ENCODE results near the gene RAB25. TPM values are rescaled to one million over a fixed set of nuclear protein-coding genes. Genes with fewer than 3 reads are reported as not detected.

The RAB25 gene
- total RNA-seq, 4 donors from 2014 or later, result 211 to 281 (median 251) TPM

DNA sequence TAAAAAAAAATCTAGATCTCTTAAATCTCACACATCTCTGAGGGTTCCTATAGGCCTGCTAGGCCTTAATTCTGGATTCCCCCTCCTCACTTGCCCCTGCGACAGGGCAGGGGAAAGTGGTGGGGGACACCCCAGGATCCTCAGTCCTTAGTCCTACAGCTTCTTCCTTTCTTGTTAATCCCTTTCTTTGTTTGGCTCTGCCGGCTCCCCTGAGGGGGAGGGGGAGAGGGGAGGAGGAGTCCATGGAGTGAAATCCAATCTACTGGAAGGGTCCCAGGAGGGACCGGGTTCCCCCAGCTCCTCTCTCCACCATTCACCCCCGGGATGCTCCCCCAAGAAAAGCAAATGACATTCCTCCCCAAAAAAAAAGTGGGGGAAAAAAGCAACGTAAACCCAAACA, 12.8 kb downstream of the RAB25 start:
- no peak for DNase-seq (ENCODE audit: low spot score in 2 of 2)
- no peak overlapping the region for H3K4me3 ChIP-seq (ENCODE audit: low read depth, poor library complexity, severe bottlenecking)
- TF ChIP-seq CTCF (IDR thresholded peaks at IDR 0.05), result no peak
- TF ChIP-seq POLR2A (IDR thresholded peaks at IDR 0.05), result no peak
- WGBS, 2 donors, result 60 to 67% methylated on average over 5 of the region's 5 CpGs
- intact Hi-C loops (cut with DNase I; ENCODE audit: low total_unique reads), result no loop called here

DNA sequence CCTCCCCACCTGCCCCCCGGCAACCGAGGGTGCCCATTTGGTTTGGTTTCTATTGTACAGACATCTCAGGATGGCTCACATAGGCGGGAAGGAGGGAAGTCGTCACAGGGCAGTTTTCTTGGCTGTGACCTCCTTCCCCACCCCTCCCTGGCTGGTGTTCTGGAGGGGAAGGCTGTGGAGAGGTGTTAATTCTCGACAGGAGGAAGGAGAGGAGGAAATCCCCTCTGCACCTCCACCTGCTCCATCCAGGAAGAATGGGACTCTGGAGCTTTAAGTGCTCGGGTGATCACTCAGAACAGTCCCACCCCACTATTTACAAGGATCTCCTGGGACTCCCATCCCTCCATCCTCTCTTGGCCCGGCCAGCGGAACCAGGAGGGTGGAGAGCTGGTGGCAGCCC, 13.7 kb downstream of the RAB25 start:
- no peak overlapping the region for H3K4me3 ChIP-seq (ENCODE audit: low read depth, poor library complexity, severe bottlenecking)
- TF ChIP-seq POLR2A (IDR thresholded peaks at IDR 0.05) (no peak), CTCF (IDR thresholded peaks at IDR 0.05) (no peak)
- no peak for DNase-seq (ENCODE audit: low spot score in 2 of 2)
- WGBS, 2 donors, result 24 to 57% methylated on average over 7 to 8 of the region's 8 CpGs
- intact Hi-C loops (cut with DNase I; ENCODE audit: low total_unique reads), result no loop called here

- TF ChIP-seq CTCF (IDR thresholded peaks at IDR 0.05) (no peak), POLR2A (IDR thresholded peaks at IDR 0.05) (no peak)
- 22 to 40% methylated on average over 3 of the region's 3 CpGs for WGBS, 2 donors
- no peak overlapping the region for H3K4me3 ChIP-seq (ENCODE audit: low read depth, poor library complexity, severe bottlenecking)
- no peak for DNase-seq (ENCODE audit: low spot score in 2 of 2)
- intact Hi-C loops (cut with DNase I; ENCODE audit: low total_unique reads), result no loop called here
Observed at GRCh38 chr1:156075162-156075561, 14.2 kb downstream of the RAB25 start.

GRCh38 chr1:156075775-156076204, 14.8 kb downstream of the RAB25 start:
- H3K4me3 ChIP-seq (ENCODE audit: low read depth, poor library complexity, severe bottlenecking), result no peak overlapping the region
- TF ChIP-seq CTCF (IDR thresholded peaks at IDR 0.05), result no peak
- TF ChIP-seq POLR2A (IDR thresholded peaks at IDR 0.05), result no peak

DNA sequence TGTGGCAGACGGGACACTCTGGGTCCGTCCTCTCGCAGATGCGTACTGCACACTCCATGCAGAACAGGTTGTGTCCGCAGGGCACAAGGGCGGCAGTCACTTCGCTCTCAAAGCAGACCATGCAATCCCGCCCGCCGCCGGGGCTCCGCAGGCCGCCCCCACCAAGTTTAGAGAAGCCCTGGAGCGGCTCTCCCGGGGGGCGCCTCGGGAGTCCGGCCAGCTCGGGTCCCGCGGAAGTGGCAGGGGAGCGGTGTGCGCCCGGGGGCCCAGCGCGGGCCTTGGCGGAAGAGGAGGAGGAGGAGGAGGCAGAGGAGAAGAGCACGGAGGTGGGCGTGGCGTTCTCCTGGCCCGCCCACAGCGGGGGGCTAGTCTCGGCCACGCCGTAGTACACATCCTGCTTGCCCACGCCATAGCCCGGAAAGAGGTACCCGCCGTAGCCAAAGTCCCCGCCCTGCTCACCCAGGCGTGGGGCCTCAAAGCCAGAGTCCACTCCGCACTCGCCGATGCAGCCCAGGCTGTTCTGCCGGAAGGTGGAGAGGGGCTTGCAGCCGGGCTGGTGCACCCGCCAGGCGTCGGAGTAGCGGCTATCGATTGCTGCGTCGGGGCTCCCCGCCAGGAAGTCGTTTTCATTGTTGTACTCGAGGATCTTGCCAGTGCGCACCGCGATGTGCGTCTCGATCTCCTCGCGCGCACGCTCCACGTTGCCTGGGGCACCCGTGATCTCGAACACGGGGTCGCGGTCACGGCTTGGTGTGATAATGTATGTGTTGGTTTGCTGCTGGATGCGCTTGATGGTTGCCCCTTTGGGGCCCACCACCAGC, 15.9 kb downstream of the RAB25 start:
- 62 to 71% methylated on average over 57 to 72 of the region's 73 CpGs for WGBS, 2 donors
- no peak overlapping the region for H3K4me3 ChIP-seq (ENCODE audit: low read depth, poor library complexity, severe bottlenecking)
- DNase-seq (ENCODE audit: low spot score in 2 of 2), result no peak
- intact Hi-C loops (cut with DNase I; ENCODE audit: low total_unique reads), result no loop called here
- TF ChIP-seq CTCF (IDR thresholded peaks at IDR 0.05) (no peak), POLR2A (IDR thresholded peaks at IDR 0.05) (no peak)

More at GRCh38 chr1:156075775-156076204, 14.8 kb downstream of the RAB25 start:
- intact Hi-C loops (cut with DNase I; ENCODE audit: low total_unique reads), result no loop called here
- WGBS, 2 donors, result 65 to 67% methylated on average over 4 of the region's 4 CpGs
- DNase-seq (ENCODE audit: low spot score in 2 of 2), result no peak

DNA sequence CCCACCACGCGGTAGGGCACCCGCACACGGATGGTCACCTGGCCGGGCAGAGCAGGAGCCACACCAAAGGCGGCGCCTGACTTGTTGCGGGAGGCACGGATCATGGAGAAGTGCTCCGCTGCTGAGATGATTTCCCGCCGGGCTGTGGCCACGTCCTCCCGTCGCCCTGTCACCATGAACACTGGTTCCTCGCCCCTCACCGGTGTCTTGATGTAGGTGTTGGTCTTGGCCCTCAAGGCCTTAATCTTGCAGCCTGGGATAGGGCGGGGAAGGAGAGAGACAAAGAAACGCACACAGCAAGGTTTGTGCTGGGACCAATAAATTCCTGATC, 16.4 kb downstream of the RAB25 start:
- TF ChIP-seq POLR2A (IDR thresholded peaks at IDR 0.05) (no peak), CTCF (IDR thresholded peaks at IDR 0.05) (no peak)
- no peak overlapping the region for H3K4me3 ChIP-seq (ENCODE audit: low read depth, poor library complexity, severe bottlenecking)
- intact Hi-C loops (cut with DNase I; ENCODE audit: low total_unique reads), result no loop called here
- no peak for DNase-seq (ENCODE audit: low spot score in 2 of 2)
- 86 to 91% methylated on average over 19 of the region's 19 CpGs for WGBS, 2 donors

Data from lower leg skin (tissue), 4 donors.